ENCODE measurements around the gene RAVER1. TPM values are rescaled to one million over a fixed set of nuclear protein-coding genes. Genes with fewer than 3 reads are reported as not detected.

The RAVER1 gene
- total and polyA plus RNA-seq, 2 of the 13 experiments (the other 11 are each of a cell fraction or from before 2014, with no cell fraction given): 3.6 to 7.9 TPM

- TF ChIP-seq, protein P1, sequence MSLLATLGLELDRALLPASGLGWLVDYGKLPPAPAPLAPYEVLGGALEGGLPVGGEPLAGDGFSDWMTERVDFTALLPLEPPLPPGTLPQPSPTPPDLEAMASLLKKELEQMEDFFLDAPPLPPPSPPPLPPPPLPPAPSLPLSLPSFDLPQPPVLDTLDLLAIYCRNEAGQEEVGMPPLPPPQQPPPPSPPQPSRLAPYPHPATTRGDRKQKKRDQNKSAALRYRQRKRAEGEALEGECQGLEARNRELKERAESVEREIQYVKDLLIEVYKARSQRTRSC (CRISPR knock-in tag; IDR thresholded peaks at IDR 0.05; ENCODE audit: low read depth): no peak
- TF ChIP-seq MAZ (IDR thresholded peaks at IDR 0.05; ENCODE audit: borderline replicate concordance, low read depth, low read length): no peak
- TF ChIP-seq MAZ (CRISPR knock-in tag; IDR thresholded peaks at IDR 0.05; ENCODE audit: low read depth): peak; percentile 53; the same call in 1 of the 2 replicates
- no peak for TF ChIP-seq ZNF101 (CRISPR knock-in tag; IDR thresholded peaks at IDR 0.05; ENCODE audit: borderline replicate concordance, low read depth)
- TF ChIP-seq REL (CRISPR knock-in tag; conservative IDR thresholded peaks at IDR 0.05): 0 out of 2 replicates have a peak, but pooled peaks have one; percentile 54
- 0 out of 2 replicates have a peak, but pooled peaks have one; percentile 66 for TF ChIP-seq ZNF558 (CRISPR knock-in tag; IDR thresholded peaks at IDR 0.05; ENCODE audit: borderline replicate concordance)
- 0 out of 2 replicates have a peak, but pooled peaks have one; percentile 31 for TF ChIP-seq ZNF777 (CRISPR knock-in tag; IDR thresholded peaks at IDR 0.05)
- TF ChIP-seq ZNF180 (CRISPR knock-in tag; IDR thresholded peaks at IDR 0.05; ENCODE audit: borderline replicate concordance, low read depth): peak; percentile 35; the same call in 1 of the 2 replicates
- TF ChIP-seq, protein P2, sequence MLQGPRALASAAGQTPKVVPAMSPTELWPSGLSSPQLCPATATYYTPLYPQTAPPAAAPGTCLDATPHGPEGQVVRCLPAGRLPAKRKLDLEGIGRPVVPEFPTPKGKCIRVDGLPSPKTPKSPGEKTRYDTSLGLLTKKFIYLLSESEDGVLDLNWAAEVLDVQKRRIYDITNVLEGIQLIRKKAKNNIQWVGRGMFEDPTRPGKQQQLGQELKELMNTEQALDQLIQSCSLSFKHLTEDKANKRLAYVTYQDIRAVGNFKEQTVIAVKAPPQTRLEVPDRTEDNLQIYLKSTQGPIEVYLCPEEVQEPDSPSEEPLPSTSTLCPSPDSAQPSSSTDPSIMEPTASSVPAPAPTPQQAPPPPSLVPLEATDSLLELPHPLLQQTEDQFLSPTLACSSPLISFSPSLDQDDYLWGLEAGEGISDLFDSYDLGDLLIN (CRISPR knock-in tag; IDR thresholded peaks at IDR 0.05; ENCODE audit: borderline replicate concordance): no peak
Observed at GRCh38 chr19:10290876-10291553, 42.3 kb downstream of the RAVER1 start (continued).

All from HepG2 (cell line).